VCaP (cell line): ENCODE measurements around the gene DNAJC11.
"Not testable (repeated sequence)": the region's sequence is repeated elsewhere in the genome, so short reads cannot be mapped to it uniquely, and the experiment has no call there.

Experiments
- H3K27ac ChIP-seq: fragments of 450-650 bp; 2 replicates; pipeline ENCODE4 v1.5.1; 2017
- CTCF ChIP-seq: fragments of 450-650 bp; conservative IDR thresholded peaks from 2 replicates; pipeline ENCODE4 v1.5.1; 2017; ENCODE audit warnings: mild to moderate bottlenecking, moderate library complexity

The DNAJC11 gene

GRCh38 chr1:6651909-6652308 is 49.7 kb downstream of the DNAJC11 start:
- no peak for TF ChIP-seq CTCF
- no peak overlapping the region for H3K27ac ChIP-seq

- no peak overlapping the region for H3K27ac ChIP-seq
- no peak for TF ChIP-seq CTCF
These were observed 53.1 kb downstream of the DNAJC11 start for GRCh38 chr1:6648556-6648955.

GRCh38 chr1:6646499-6647148 is 55.0 kb downstream of the DNAJC11 start:
- peak; percentile 81 for TF ChIP-seq CTCF
- no peak overlapping the region for H3K27ac ChIP-seq

GRCh38 chr1:6645018-6645417 is 56.6 kb downstream of the DNAJC11 start:
- no peak for TF ChIP-seq CTCF
- no peak overlapping the region for H3K27ac ChIP-seq

GRCh38 chr1:6640867-6641266 is 60.7 kb downstream of the DNAJC11 start:
- not testable (repeated sequence) for H3K27ac ChIP-seq

- TF ChIP-seq CTCF: no peak
- H3K27ac ChIP-seq: no peak overlapping the region
These were observed 63.4 kb downstream of the DNAJC11 start for GRCh38 chr1:6638226-6638625.

- no peak overlapping the region for H3K27ac ChIP-seq
These were observed 63.8 kb downstream of the DNAJC11 start for GRCh38 chr1:6637770-6638169.

GRCh38 chr1:6636778-6637177 is 64.8 kb downstream of the DNAJC11 start:
- not testable (repeated sequence) for H3K27ac ChIP-seq

More at GRCh38 chr1:6637770-6638169, 63.8 kb downstream of the DNAJC11 start:
- TF ChIP-seq CTCF: no peak
